ENCODE results near the gene SUFU.

Gene SUFU

DNA sequence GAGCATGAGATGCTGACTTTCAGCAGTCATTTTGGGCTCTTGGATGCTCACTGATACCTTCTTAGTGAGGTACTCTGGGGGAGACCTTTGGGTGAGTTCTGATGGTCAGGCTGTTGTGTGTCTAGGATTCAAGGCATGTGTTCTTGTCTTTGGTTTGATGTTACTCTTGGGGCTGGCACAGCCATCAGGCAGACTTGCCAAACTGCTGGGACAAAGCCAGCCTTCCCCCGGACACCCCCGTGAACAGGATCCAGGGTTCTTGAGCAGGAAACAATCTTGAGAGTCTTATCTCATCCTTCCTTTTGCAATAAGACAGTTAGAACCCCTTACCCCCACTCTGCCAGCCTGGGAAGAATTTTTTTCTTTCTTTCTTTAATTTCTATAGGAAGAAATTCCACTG is 42.2 kb downstream of the SUFU start:
- Histone ChIP-seq H3K4me3 (ENCODE audit: low read depth, low read length) (no peak overlapping the region), H3K9me3 (no peaks in the 10 kb centered on the region), H3K36me3 (peaks cover 6% of the 10 kb centered on the region; the same call in 1 of the 2 replicates), H3K27me3 (no peaks in the 10 kb centered on the region), H3K4me1 (no peaks in the 10 kb centered on the region)
- DNase-seq: no peak
- TF ChIP-seq, protein P1, sequence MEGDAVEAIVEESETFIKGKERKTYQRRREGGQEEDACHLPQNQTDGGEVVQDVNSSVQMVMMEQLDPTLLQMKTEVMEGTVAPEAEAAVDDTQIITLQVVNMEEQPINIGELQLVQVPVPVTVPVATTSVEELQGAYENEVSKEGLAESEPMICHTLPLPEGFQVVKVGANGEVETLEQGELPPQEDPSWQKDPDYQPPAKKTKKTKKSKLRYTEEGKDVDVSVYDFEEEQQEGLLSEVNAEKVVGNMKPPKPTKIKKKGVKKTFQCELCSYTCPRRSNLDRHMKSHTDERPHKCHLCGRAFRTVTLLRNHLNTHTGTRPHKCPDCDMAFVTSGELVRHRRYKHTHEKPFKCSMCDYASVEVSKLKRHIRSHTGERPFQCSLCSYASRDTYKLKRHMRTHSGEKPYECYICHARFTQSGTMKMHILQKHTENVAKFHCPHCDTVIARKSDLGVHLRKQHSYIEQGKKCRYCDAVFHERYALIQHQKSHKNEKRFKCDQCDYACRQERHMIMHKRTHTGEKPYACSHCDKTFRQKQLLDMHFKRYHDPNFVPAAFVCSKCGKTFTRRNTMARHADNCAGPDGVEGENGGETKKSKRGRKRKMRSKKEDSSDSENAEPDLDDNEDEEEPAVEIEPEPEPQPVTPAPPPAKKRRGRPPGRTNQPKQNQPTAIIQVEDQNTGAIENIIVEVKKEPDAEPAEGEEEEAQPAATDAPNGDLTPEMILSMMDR (IDR thresholded peaks at IDR 0.05; ENCODE audit: low read depth, low read length): no peak

- Histone ChIP-seq H3K4me3 (ENCODE audit: low read depth, low read length) (no peak overlapping the region), H3K36me3 (peaks cover 8% of the 10 kb centered on the region; the same call in 1 of the 2 replicates), H3K4me1 (no peaks in the 10 kb centered on the region), H3K9me3 (no peaks in the 10 kb centered on the region), H3K27me3 (no peaks in the 10 kb centered on the region)
- no peak for DNase-seq
- TF ChIP-seq, protein P1 (IDR thresholded peaks at IDR 0.05; ENCODE audit: low read depth, low read length): no peak
These were observed 43.0 kb downstream of the SUFU start for GRCh38 chr10:102546606-102547320.

- Histone ChIP-seq H3K4me1 (peaks cover 5% of the 10 kb centered on the region; the same call in 1 of the 2 replicates), H3K4me3 (ENCODE audit: low read depth, low read length) (no peak overlapping the region), H3K27me3 (no peaks in the 10 kb centered on the region), H3K9me3 (no peaks in the 10 kb centered on the region), H3K36me3 (peaks cover 11% of the 10 kb centered on the region)
- TF ChIP-seq, protein P1 (IDR thresholded peaks at IDR 0.05; ENCODE audit: low read depth, low read length): no peak
- no peak for DNase-seq
These were observed 45.8 kb downstream of the SUFU start for GRCh38 chr10:102549549-102549948.

DNA sequence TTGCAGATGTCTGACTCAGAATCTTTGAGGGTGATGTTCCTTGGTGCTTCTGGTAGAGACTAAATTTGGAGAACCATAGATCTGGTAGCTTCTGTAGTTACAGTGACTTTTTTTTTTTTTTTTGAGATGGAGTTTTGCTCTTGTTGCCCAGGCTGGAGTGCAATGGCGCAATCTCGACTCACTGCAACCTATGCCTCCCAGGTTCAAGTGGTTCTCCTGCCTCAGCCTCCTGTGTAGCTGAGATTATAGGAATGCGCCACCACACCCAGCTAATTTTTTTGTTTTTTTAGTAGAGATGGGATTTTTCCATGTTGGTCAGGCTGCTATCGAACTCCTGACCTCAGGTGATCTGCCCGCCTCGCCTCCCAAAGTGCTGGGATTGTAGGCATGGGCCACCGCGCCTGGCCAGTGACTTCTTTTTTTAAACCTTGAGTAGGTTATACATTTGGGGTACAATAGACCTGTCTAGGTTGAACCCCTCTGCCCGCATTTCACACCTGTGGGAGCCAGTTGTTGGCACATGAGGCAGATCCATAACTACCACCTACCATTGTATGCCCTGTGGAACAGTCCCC is 47.0 kb downstream of the SUFU start:
- peaks cover 5% of the 10 kb centered on the region; the same call in 1 of the 2 replicates for H3K4me1 ChIP-seq
- DNase-seq: no peak
- TF ChIP-seq, protein P1 (IDR thresholded peaks at IDR 0.05; ENCODE audit: low read depth, low read length): no peak
- H3K27me3 ChIP-seq: no peaks in the 10 kb centered on the region
- H3K4me3 ChIP-seq (ENCODE audit: low read depth, low read length): no peak overlapping the region
- H3K9me3 ChIP-seq: no peaks in the 10 kb centered on the region
- H3K36me3 ChIP-seq: peaks cover 11% of the 10 kb centered on the region

DNA sequence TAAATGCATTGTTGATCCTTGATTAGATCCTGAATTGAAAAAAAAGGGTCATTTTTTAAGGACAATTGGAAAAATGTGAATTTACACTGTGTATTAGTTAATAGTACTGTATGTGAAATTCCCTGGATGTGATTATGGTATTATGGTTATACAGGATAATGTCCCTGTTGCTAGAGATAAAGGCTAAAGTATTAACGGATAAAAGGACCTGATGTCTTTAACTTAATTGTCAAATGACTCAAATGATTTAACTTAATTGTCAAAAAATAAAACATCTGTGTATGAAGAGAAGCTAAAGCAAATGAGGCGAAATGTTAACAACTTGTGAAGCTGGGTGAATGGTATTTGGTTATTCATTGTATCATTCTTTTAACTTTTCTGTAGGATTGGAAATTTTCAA is 48.8 kb downstream of the SUFU start:
- Histone ChIP-seq H3K4me3 (ENCODE audit: low read depth, low read length) (no peak overlapping the region), H3K36me3 (peaks cover 11% of the 10 kb centered on the region), H3K9me3 (no peaks in the 10 kb centered on the region), H3K4me1 (peaks cover 5% of the 10 kb centered on the region; the same call in 1 of the 2 replicates), H3K27me3 (no peaks in the 10 kb centered on the region)
- no peak for DNase-seq
- TF ChIP-seq, protein P1 (IDR thresholded peaks at IDR 0.05; ENCODE audit: low read depth, low read length): no peak

GRCh38 chr10:102553771-102554170 is 50.0 kb downstream of the SUFU start:
- TF ChIP-seq, protein P1 (IDR thresholded peaks at IDR 0.05; ENCODE audit: low read depth, low read length): no peak
- no peaks in the 10 kb centered on the region for H3K9me3 ChIP-seq
- H3K4me1 ChIP-seq: peaks cover 5% of the 10 kb centered on the region; the same call in 1 of the 2 replicates
- H3K4me3 ChIP-seq (ENCODE audit: low read depth, low read length): no peak overlapping the region
- peaks cover 11% of the 10 kb centered on the region for H3K36me3 ChIP-seq
- no peaks in the 10 kb centered on the region for H3K27me3 ChIP-seq
- no peak for DNase-seq

All from BE2C (cell line).